IPS-NIHi7 (cell line): ENCODE results near the gene MIR17HG.
"Not testable (repeated sequence)": the region's sequence is repeated elsewhere in the genome, so short reads cannot be mapped to it uniquely, and the experiment has no call there.

Source experiments
- DNase-seq: peaks from one replicate; pipeline ENCODE4 v3.0.0; 2012; ENCODE audit warnings: mixed read lengths; ENCODE audit errors: extremely low spot score

Gene MIR17HG

GRCh38 chr13:91347996-91348905 lies 764 bp downstream of the MIR17HG start:
- peak; percentile 15 for DNase-seq

GRCh38 chr13:91348906-91349435 lies 1.5 kb downstream of the MIR17HG start:
- peak; percentile 84 for DNase-seq

DNA sequence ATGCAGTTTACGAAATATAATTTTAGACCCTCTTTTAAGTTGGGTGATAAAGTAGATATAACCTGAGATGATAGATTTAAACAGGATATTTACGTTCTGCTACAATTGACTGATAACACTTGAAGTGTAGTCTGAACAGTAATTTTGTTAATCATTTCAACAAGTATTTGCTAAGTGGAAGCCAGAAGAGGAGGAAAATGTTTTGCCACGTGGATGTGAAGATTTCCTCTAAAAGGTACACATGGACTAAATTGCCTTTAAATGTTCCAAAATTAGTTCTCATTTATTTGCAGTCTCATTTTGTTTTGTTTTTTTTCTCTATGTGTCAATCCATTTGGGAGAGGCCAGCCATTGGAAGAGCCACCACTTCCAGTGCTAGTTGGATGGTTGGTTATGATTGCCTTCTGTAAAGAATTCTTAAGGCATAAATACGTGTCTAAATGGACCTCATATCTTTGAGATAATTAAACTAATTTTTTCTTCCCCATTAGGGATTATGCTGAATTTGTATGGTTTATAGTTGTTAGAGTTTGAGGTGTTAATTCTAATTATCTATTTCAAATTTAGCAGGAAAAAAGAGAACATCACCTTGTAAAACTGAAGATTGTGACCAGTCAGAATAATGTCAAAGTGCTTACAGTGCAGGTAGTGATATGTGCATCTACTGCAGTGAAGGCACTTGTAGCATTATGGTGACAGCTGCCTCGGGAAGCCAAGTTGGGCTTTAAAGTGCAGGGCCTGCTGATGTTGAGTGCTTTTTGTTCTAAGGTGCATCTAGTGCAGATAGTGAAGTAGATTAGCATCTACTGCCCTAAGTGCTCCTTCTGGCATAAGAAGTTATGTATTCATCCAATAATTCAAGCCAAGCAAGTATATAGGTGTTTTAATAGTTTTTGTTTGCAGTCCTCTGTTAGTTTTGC lies 2.8 kb downstream of the MIR17HG start:
- DNase-seq: no peak

DNA sequence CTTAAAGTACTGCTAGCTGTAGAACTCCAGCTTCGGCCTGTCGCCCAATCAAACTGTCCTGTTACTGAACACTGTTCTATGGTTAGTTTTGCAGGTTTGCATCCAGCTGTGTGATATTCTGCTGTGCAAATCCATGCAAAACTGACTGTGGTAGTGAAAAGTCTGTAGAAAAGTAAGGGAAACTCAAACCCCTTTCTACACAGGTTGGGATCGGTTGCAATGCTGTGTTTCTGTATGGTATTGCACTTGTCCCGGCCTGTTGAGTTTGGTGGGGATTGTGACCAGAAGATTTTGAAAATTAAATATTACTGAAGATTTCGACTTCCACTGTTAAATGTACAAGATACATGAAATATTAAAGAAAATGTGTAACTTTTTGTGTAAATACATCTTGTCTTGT lies 3.6 kb downstream of the MIR17HG start:
- DNase-seq: no peak

GRCh38 chr13:91351980-91352379 lies 4.5 kb downstream of the MIR17HG start:
- DNase-seq: no peak

DNA sequence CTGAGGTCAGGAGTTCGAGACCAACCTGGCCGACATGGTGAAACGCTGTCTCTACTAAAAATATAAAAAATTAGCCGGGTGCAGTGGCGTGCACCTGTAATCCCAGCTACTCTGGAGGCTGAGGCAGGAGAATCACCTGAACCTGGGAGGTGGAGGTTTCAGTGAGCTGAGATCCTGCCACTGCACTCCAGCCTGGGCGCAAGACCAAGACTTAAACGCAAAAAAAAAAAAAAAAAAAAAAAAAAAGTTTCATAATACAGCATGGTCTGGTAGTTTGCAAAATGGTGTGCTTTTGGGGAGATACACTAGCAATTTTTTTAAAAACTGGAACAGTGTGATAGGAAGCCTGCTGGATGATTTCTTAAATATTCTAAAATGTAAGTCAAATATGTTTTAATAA lies 5.4 kb downstream of the MIR17HG start:
- not testable (repeated sequence) for DNase-seq

- no peak for DNase-seq
Measured at GRCh38 chr13:91353494-91353893, 6.0 kb downstream of the MIR17HG start.

DNA sequence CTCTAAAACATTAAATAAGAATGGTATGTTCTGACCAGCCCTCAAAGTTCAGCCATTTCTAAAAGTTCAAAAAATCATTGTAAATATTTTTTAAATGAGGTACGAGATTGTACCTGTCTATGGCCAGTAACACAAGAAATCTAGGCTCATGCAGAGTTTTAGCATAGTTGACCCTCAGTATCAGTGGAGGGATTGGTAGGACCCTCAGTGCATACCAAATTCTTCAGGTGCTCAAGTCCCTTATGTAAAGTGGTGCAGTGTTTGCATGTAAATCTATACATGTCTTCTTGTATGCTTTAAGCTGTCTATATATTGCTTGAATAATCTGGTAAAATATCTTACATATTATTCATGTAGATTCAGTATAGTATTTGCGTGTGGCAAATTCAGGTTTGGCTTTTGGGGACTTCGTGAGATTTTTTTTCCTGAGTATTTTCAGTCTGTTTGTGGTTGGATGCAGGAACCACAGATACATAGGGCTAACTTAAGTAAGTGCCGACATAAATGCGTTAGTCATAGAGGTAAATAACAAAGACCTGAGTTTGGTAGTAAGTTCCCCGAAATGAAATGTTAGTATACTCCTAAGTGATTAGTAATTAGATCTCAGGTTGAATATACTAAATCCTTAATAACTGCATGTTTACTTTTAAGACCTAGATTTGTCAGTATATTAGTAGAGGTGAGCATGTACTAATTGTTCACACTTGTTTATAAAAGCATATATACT lies 7.8 kb downstream of the MIR17HG start:
- no peak for DNase-seq

DNA sequence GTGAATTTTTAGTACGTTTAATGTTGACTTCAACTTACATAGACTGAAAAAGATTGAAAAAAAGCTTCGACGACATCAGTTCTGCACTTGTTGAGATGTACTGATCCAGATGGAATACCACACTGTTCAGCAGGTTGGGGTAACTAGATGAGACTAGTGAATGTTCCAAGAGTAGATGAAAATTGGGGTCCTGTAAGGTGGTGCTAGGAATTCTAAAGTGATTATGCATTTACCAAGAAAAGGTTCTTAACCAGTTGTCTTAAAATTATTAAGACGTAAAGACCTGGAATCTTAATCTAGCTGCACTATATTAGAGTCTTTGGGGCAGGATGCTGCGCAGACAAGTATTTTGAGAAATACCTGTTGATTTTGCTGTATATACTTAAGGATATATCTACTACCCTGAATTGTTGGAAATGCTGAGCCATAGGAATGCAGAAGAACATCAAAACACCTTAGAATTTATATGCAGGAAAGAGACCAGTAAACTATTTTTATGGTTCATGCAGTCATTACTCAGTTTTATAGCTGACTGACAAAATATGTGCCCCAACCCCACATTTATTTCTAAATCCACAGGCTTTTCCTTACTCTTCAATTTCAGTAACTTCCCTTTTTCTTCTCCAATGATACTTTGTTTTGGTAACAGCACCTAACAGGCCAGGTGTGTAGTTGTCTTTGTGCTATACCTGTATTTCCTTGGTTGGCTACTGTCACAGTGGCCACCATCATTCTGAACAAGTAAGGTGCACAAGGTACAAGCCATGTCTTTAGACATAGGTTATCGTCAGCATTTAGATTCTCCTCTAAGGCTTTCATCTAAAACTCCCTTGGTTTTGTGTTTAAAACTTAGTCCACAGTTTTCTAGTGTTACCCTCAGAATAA lies 8.6 kb downstream of the MIR17HG start:
- no peak for DNase-seq

DNA sequence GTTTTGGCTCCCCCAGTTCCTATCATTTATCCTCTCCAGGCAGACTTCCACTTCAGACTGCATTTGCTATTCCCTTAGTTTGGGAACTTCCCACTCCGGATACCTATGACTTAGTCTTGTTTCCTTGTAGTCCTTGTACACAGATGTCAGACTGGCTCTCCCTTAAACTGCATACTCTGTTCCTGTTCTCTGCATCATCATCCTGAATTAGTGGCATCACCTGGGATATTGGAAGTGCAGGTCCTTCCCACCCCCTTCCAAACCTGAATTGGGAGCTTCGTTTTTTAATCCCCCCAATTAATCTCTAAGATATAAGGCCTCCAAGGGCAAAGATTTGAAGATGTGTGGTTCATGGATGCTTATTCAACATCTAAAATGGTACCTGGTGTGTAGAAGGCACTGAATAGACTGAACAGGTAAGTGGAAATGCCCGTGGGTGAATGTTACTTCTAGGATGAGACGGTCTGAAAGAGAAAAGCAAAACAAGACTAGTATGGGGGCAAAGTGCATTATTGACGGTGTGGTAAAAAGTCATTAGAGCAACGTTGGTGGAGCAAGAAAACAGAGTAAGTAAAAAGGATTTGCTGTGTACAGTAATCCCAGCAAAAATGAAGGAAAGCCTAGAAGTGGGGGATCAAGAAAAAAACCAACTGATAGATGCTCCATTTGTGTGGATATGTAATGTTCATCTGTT lies 9.6 kb downstream of the MIR17HG start:
- no peak for DNase-seq

- no peak for DNase-seq
Measured at GRCh38 chr13:91357613-91358386, 10.3 kb downstream of the MIR17HG start.

- DNase-seq: no peak
Measured at GRCh38 chr13:91358387-91358782, 10.9 kb downstream of the MIR17HG start.

DNA sequence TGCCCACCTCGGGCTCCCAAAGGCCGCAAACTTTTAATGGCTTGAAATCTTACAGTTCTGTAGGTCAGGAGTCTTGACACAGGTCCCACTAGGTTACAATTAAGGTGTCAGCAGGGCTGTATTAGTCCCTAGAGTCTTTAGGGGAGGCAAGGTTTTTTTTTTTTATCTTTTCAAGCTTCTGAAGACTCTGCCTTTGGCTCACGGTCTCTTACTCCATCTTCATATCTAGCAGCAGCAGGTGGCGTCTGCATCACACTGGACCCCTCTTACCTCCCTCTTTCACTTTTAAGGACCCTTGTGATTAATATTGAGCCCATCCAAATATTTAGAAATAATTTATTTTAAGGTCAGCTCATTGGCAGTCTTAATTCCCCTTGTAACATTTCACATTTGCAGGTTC lies 11.6 kb downstream of the MIR17HG start:
- DNase-seq: no peak

- no peak for DNase-seq
Measured at GRCh38 chr13:91359631-91360030, 12.1 kb downstream of the MIR17HG start.

DNA sequence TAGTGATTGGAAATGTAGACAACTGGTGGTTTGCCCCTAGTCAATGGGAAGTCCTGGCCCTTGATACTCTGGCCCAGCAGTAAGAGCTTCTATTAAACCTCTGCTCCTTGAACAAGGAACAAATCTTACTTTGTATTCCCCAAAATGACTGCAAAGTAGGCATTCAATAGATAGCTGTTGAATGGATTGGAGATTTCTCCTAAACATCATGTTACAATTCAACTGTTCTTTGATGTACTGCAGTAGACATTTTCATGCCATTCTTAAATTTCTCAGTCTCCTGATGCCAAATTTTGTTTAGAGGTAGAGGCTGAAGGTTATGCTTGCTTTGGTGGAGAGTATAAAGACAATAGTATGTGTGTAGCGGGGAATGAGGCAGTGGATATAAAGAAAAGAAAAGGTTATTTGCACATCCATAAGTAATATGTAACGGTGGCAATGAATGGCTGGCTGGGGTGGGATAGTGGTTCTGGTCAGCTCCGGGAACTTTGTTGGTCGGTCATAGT lies 12.8 kb downstream of the MIR17HG start:
- no peak for DNase-seq

DNA sequence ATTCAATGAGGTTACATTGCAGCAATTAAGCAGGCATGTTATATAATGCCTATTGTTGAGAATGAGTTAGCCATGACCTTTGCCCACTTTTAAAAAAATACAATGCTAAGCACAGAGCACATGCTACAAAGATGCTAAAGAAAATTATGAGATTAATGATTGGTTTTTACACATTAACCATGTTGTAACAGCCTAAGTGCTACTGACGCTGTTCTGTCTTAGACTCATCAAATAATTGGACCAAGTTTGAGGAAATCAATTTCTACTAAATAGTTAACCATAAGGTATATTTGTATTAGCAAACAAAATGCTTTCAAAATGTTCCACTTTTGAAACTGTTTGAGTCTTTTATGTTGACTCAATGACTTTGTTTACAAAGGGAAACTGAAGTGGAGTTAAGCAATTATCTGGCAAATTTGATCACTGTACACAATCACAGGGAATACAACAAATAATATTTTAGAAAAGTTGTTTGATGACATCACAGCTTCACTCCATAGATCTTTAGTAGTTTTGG lies 14.3 kb downstream of the MIR17HG start:
- DNase-seq: no peak

DNA sequence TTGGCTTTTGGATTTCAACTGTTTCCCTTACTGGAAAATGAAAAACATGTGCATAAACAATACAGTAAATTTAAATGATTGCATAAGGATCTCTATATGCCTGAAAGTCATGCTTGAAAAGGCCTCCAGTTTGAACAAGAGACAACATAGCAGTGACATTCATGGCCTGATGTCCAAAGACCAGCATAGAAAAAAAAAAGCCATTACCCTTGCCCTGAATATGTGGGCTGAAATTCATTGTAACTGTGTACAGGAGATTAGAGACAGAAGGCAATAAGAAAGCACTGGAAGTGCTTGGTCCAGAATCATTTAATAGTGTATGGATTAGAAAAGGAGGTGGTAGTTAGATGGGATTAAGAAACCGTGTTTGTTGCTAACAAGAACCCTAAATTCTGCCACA lies 15.4 kb downstream of the MIR17HG start:
- DNase-seq: no peak

DNA sequence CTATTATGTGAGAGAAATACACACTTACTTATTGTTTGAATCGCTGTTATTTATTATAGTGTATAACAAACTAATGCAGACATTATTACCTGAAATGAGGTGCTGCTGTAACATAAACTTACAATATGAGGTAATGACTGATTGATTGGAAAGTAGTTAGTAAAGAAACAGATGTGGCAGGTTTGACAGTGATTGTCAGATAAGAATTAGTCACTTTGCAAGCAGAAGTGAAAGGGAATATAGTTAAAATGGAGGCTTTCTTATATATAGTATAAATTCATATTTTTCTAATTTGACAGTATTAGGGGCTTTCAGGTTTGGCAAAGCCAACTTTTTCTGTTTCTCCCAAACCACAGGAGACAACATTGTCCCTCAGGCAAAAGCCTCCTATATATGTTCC lies 20.6 kb downstream of the MIR17HG start:
- no peak for DNase-seq
